Measurements from ENCODE around the gene CALN1. TPM values are rescaled to one million over a fixed set of nuclear protein-coding genes. Genes with fewer than 3 reads are reported as not detected.
"Not testable (repeated sequence)": the region's sequence is repeated elsewhere in the genome, so short reads cannot be mapped to it uniquely, and the experiment has no call there.

CALN1 gene
- total RNA-seq, 2 experiments from 2014 or later, result not detected

GRCh38 chr7:72411419-72411818 lies 719 bp downstream of the CALN1 start:
- CTCF ChIA-PET, result no interaction called here
- POLR2A ChIA-PET, result no interaction called here

- ChIA-PET CTCF (no interaction called here), POLR2A (no interaction called here)
Measured at GRCh38 chr7:72409638-72410015, 2.5 kb downstream of the CALN1 start.

- POLR2A ChIA-PET, result no interaction called here
Measured at GRCh38 chr7:72408966-72409637, 3.0 kb downstream of the CALN1 start.

GRCh38 chr7:72406820-72407403 lies 5.2 kb downstream of the CALN1 start:
- CTCF ChIA-PET, result no interaction called here

More at GRCh38 chr7:72408966-72409637, 3.0 kb downstream of the CALN1 start:
- CTCF ChIA-PET, result no interaction called here

GRCh38 chr7:72405871-72406270 lies 6.3 kb downstream of the CALN1 start:
- ChIA-PET POLR2A (no interaction called here), CTCF (interaction anchor here (0.6 kb wide), 1 partner anchor 8 kb away, joined by 3 read pairs; no protein-coding TSS in a partner anchor)

More at GRCh38 chr7:72406820-72407403, 5.2 kb downstream of the CALN1 start:
- POLR2A ChIA-PET, result no interaction called here

GRCh38 chr7:72405418-72405817 lies 6.7 kb downstream of the CALN1 start:
- POLR2A ChIA-PET, result no interaction called here

GRCh38 chr7:72404743-72405142 lies 7.4 kb downstream of the CALN1 start:
- ChIA-PET POLR2A (no interaction called here), CTCF (no interaction called here)

More at GRCh38 chr7:72405418-72405817, 6.7 kb downstream of the CALN1 start:
- CTCF ChIA-PET, result no interaction called here

GRCh38 chr7:72403458-72404076 lies 8.6 kb downstream of the CALN1 start:
- POLR2A ChIA-PET, result no interaction called here
- CTCF ChIA-PET, result no interaction called here

- ChIA-PET POLR2A (interaction anchor here (0.7 kb wide), 1 partner anchor 1036 kb away, joined by 8 read pairs; no protein-coding TSS in a partner anchor), CTCF (no interaction called here)
Measured at GRCh38 chr7:72394016-72394415, 18.1 kb downstream of the CALN1 start.

- ChIA-PET POLR2A (no interaction called here), CTCF (no interaction called here)
Measured at GRCh38 chr7:72391821-72392377, 20.2 kb downstream of the CALN1 start.

- ChIA-PET CTCF (no interaction called here), POLR2A (no interaction called here)
Measured at GRCh38 chr7:72386118-72386517, 26.0 kb downstream of the CALN1 start.

GRCh38 chr7:72362246-72362645 lies 49.9 kb downstream of the CALN1 start:
- ChIA-PET CTCF (no interaction called here), POLR2A (no interaction called here)

GRCh38 chr7:72345208-72345727 lies 66.9 kb downstream of the CALN1 start:
- CTCF ChIA-PET, result no interaction called here

GRCh38 chr7:72343991-72344390 lies 68.1 kb downstream of the CALN1 start:
- ChIA-PET CTCF (no interaction called here), POLR2A (no interaction called here)

More at GRCh38 chr7:72345208-72345727, 66.9 kb downstream of the CALN1 start:
- POLR2A ChIA-PET, result no interaction called here

GRCh38 chr7:72343354-72343753 lies 68.8 kb downstream of the CALN1 start:
- POLR2A ChIA-PET, CTCF ChIA-PET: not testable (repeated sequence)

- CTCF ChIA-PET, result no interaction called here
- POLR2A ChIA-PET, result no interaction called here
Measured at GRCh38 chr7:72337390-72338167, 74.6 kb downstream of the CALN1 start.

- CTCF ChIA-PET, result no interaction called here
- POLR2A ChIA-PET, result no interaction called here
Measured at GRCh38 chr7:72336632-72337389, 75.3 kb downstream of the CALN1 start.

- ChIA-PET CTCF (interaction anchor here (0.6 kb wide), 1 partner anchor 599 kb away, joined by 3 read pairs; no protein-coding TSS in a partner anchor), POLR2A (no interaction called here)
Measured at GRCh38 chr7:72336382-72336631, 75.8 kb downstream of the CALN1 start.

GRCh38 chr7:72335561-72336381 lies 76.4 kb downstream of the CALN1 start:
- CTCF ChIA-PET, result interaction anchor here (0.6 kb wide), 1 partner anchor 599 kb away, joined by 3 read pairs; no protein-coding TSS in a partner anchor
- POLR2A ChIA-PET, result no interaction called here

All from activated CD8-positive, alpha-beta memory T cell treated with anti-CD3 and anti-CD28 coated beads for 36 hours (primary cell).